GM06990 (cell line): ENCODE measurements around the gene NGLY1.

Source experiments
- DNase-seq: peaks from one replicate; pipeline ENCODE4 v3.0.0-alpha.2; 2011; ENCODE audit not compliant: insufficient read length; ENCODE audit errors: extremely low read depth
- H3K27me3 ChIP-seq: replicated peaks from 2 replicates; pipeline ENCODE4 v1.6.0; 2011; ENCODE audit warnings: low read length; ENCODE audit not compliant: control insufficient read depth, insufficient read depth
- H3K36me3 ChIP-seq: 2 replicates; pipeline ENCODE4 v1.5.1; 2011; ENCODE audit warnings: low read length; ENCODE audit not compliant: control insufficient read depth, insufficient read depth
- H3K4me3 ChIP-seq: replicated peaks from 2 replicates; pipeline ENCODE4 v1.5.1; 2011; ENCODE audit warnings: low read depth, mild to moderate bottlenecking, control low read depth, low read length
- TF ChIP-seq, protein P1 (sequence below): IDR thresholded peaks from 2 replicates; pipeline ENCODE4 v1.5.1; 2011; ENCODE audit warnings: low read length, control low read depth, mild to moderate bottlenecking, inconsistent platforms; ENCODE audit not compliant: insufficient read depth, poor library complexity, severe bottlenecking

NGLY1 gene, protein sequence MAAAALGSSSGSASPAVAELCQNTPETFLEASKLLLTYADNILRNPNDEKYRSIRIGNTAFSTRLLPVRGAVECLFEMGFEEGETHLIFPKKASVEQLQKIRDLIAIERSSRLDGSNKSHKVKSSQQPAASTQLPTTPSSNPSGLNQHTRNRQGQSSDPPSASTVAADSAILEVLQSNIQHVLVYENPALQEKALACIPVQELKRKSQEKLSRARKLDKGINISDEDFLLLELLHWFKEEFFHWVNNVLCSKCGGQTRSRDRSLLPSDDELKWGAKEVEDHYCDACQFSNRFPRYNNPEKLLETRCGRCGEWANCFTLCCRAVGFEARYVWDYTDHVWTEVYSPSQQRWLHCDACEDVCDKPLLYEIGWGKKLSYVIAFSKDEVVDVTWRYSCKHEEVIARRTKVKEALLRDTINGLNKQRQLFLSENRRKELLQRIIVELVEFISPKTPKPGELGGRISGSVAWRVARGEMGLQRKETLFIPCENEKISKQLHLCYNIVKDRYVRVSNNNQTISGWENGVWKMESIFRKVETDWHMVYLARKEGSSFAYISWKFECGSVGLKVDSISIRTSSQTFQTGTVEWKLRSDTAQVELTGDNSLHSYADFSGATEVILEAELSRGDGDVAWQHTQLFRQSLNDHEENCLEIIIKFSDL

DNA sequence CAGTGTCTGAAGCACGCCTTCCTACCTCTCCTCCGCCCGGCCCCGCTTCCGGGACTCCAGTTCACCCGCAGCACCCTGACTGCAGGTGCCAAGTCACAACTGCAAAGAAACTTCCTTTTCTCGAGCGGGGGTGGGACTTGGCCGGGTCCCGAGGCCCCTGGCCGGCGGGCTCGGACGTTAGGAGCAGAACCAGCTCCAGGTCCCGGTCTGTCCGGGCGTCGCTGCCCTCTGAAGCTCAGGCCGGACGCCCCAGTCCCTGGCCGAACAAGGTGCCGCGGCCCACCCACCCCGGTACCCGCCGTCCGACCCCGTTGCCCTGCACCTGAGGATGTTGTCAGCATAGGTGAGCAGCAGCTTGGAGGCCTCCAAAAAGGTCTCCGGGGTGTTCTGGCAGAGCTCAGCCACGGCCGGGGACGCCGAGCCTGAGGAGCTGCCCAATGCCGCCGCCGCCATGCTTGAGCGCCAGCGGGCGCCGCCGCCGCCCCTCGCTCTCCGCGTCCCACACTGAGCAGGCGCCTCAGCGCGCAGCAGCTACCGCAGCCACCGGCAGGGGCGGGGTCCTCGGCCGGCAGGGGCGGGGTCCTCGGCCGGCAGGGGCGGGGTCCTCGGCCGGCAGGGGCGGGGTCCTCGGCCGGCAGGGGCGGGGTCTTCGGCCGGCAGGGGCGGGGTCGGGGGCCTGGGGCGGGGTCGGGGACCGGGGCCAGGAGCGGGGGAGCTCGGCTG is at the start of gene NGLY1:
Gene NGLY1 (minus strand): TSS at position 506 of the 723 bp plus-strand sequence. CDS start 53 bp downstream, at position 453.
- no peaks in the 10 kb centered on the region for H3K36me3 ChIP-seq
- TF ChIP-seq, protein P1, sequence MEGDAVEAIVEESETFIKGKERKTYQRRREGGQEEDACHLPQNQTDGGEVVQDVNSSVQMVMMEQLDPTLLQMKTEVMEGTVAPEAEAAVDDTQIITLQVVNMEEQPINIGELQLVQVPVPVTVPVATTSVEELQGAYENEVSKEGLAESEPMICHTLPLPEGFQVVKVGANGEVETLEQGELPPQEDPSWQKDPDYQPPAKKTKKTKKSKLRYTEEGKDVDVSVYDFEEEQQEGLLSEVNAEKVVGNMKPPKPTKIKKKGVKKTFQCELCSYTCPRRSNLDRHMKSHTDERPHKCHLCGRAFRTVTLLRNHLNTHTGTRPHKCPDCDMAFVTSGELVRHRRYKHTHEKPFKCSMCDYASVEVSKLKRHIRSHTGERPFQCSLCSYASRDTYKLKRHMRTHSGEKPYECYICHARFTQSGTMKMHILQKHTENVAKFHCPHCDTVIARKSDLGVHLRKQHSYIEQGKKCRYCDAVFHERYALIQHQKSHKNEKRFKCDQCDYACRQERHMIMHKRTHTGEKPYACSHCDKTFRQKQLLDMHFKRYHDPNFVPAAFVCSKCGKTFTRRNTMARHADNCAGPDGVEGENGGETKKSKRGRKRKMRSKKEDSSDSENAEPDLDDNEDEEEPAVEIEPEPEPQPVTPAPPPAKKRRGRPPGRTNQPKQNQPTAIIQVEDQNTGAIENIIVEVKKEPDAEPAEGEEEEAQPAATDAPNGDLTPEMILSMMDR, result no peak
- H3K27me3 ChIP-seq, result no peaks in the 10 kb centered on the region
- H3K4me3 ChIP-seq, result peak within 1 kb of the TSS; percentile 90
- peak; percentile 88 for DNase-seq

DNA sequence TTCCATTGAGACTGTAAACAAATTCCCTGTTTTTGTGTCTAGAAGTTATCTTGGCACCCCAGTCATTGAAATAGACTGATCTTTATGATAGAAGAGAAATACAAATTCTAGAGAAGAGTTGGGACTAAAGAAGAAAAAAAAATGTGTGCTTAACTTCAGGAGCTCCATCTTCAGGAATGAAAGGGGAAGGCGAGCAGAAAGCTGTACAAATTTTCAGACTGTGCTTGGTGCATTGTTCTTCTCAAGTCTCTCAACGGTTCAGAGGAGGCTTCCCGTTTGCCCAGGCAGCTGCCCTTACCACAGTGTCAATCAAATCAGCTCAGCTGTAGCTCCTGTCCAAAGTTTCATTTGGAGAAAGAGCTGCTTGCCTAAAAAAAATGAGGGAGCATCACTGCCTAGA is 48.3 kb upstream of the NGLY1 start:
- no peak overlapping the region for H3K4me3 ChIP-seq
- no peaks in the 10 kb centered on the region for H3K27me3 ChIP-seq
- TF ChIP-seq, protein P1, result peak; percentile 12
- H3K36me3 ChIP-seq, result no peaks in the 10 kb centered on the region
- no peak for DNase-seq

DNA sequence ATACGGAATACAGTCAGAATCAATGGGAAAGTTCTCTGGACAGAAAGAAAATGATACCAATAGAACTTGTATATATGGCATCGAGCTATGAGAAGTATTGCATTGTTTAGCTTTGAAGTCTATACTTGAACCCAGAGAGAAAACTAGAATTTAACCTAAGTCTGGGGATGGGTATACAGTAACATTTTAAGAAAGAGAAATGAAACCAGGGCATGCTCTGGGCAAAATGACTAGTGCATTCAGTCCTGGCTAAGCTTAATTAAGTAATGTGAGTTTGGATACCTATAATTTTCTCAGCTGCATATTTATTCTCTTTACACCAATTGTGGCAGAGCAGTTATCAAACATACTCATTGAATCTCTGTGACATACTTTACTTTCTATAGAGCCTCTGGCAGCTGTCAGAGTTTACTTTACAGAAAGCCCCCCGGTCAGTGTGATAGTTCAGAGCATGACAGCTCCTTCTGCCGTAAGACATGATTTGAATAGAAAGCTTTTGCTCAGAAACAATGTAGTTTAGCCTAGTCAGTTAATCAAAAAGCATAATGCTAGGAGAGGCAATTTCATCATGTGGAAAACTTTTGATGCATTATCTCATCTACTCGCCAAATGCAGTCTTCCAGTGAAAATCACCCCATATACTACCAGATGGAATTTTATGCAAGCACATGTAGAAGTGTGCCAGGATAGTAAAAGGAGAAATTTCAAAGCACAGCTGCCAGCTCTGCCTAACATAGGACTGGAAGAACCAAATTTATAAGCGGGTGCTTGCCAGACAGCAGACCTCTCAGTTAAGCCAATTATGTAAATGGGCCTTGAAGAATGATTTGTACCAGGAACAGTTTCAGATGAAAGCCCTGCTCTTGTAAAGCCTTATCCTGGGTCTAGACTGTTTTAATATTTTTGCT is 47.4 kb upstream of the NGLY1 start:
- DNase-seq, result no peak
- no peak overlapping the region for H3K4me3 ChIP-seq
- TF ChIP-seq, protein P1, result no peak

DNA sequence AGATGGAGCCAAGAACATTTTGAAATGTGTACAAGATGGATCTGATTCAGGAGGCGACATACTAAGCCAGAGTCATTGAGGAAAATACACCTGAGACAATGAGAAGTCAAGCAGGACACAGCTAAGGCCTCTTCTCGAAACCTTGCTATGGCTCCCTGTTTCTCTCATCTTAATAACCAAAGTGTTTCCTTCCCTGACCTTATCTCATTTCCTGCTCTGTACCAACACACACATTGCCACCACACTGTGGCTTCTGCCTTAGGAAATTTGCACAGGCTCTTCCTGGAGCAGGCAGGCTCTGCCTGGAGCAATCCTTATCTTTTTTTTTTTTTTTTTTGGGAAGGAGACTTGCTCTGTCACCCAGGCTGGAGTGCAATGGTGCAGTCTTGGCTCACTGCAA is 43.3 kb upstream of the NGLY1 start:
- Histone ChIP-seq H3K4me3 (no peak overlapping the region), H3K36me3 (no peaks in the 10 kb centered on the region), H3K27me3 (no peaks in the 10 kb centered on the region)
- DNase-seq, result no peak
- TF ChIP-seq, protein P1, result no peak

More for the DNA sequence above, 47.4 kb upstream of the NGLY1 start:
- H3K36me3 ChIP-seq, result no peaks in the 10 kb centered on the region
- H3K27me3 ChIP-seq, result no peaks in the 10 kb centered on the region

DNA sequence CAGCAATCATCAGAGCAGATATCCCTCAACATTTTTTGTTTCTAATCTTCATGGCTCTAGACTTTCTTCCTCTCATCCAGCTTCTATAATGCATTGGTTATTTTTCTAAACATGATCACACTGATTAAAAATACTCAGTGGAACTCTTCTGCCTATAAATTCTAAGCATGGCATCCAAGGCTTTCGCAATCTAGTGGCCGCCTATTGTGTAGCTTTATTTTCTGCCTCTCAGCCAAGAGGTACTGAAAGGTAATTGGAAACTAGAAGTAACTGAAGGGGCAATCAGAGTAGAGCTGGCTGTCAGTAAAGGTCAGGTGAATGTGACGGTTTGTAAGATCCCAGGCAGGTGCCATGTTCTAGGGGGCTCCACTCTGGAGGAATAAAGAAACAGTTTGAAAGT is 40.1 kb upstream of the NGLY1 start:
- Histone ChIP-seq H3K4me3 (no peak overlapping the region), H3K36me3 (no peaks in the 10 kb centered on the region), H3K27me3 (no peaks in the 10 kb centered on the region)
- TF ChIP-seq, protein P1, result no peak
- DNase-seq, result no peak
